Choroid plexus epithelial cell (primary cell): Measurements from ENCODE around the gene PMF1.

Experiments used
- DNase-seq: peaks from one replicate; pipeline ENCODE4 v3.0.0-alpha.2; 2010; ENCODE audit warnings: low read depth
- H3K4me3 ChIP-seq: 2 replicates; pipeline ENCODE4 v1.5.1; 2011; ENCODE audit warnings: low read depth, mild to moderate bottlenecking, control low read depth, low read length, moderate library complexity
- TF ChIP-seq, protein P1 (sequence below): conservative IDR thresholded peaks from 2 replicates; pipeline ENCODE4 v1.5.1; 2011; ENCODE audit warnings: low read depth, mild to moderate bottlenecking, control low read depth, inconsistent platforms, low read length, moderate library complexity

PMF1 gene

GRCh38 chr1:156193208-156193487, 19.7 kb upstream of the PMF1 start:
- DNase-seq, result no peak
- TF ChIP-seq, protein P1, sequence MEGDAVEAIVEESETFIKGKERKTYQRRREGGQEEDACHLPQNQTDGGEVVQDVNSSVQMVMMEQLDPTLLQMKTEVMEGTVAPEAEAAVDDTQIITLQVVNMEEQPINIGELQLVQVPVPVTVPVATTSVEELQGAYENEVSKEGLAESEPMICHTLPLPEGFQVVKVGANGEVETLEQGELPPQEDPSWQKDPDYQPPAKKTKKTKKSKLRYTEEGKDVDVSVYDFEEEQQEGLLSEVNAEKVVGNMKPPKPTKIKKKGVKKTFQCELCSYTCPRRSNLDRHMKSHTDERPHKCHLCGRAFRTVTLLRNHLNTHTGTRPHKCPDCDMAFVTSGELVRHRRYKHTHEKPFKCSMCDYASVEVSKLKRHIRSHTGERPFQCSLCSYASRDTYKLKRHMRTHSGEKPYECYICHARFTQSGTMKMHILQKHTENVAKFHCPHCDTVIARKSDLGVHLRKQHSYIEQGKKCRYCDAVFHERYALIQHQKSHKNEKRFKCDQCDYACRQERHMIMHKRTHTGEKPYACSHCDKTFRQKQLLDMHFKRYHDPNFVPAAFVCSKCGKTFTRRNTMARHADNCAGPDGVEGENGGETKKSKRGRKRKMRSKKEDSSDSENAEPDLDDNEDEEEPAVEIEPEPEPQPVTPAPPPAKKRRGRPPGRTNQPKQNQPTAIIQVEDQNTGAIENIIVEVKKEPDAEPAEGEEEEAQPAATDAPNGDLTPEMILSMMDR, result no peak
- H3K4me3 ChIP-seq, result peak overlapping the region; percentile 70

DNA sequence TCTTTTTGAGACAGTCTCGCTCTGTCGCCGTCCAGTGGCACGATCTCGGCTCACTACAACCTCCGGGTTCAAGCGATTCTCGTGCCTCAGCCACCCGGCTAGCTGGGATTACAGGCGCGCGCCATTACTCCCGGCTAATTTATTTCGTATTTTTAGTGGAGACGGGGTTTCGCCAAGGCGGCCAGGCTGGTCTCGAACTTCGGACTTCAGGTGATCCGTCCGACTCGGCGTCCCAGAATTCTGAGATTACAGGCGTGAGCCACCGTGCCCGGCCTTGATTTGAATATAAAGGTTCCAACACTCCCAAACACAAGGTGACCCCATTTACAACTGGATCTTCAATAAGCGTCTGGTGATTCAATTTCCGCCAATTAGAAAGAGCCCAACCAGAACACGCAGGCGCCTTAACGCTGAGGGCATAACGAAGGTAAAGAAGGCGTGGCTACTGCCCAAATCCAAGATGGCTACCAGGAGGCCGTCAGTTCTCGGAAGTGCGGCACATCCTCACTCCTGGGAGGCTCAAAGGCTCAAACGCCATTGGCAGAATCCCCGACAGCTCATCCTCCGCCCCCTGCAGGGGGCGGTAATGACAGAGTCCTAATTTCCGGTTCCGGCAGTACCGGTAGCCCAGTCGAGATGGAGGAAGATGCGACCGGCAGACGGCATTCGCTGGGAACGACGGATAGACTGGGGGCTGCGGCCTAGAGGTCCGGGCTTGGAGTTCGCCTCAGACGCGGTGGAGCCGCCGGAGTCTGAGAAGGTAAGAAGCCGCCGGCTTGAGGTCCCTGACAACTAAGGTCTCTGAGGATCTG, 19.1 kb upstream of the PMF1 start, which contains the start of gene SLC25A44:
TSS of gene SLC25A44 (plus strand) at position 617 of the 812 bp plus-strand sequence. CDS start 5,744 bp downstream, outside the sequence.
- H3K4me3 ChIP-seq, result peak within 1 kb of the TSS; percentile 96
- TF ChIP-seq, protein P1, result peak; percentile 66
- DNase-seq, result peak; percentile 100

GRCh38 chr1:156194300-156194652, 18.5 kb upstream of the PMF1 start:
- TF ChIP-seq, protein P1, result no peak
- peak overlapping the region; percentile 96 for H3K4me3 ChIP-seq
- peak; percentile 28 for DNase-seq

DNA sequence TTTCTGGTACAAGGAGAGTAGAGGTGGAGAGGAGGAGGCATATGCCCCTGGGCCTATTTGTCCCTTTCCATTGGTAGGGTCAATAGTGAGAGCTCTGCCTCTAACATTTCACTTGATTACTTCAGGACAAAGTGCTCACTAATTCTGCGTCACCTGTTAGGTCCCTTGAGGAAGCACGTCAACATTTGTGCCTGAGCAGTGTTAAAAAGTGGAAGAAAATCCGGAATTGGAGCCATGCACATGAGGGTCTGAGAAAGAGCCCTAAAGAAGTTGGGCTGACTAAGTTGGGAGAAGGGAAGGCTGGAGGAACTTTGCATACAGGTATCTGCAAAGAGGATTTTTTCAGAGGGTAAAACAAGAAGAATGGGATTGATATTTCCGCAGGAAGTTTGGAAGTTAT, 17.0 kb upstream of the PMF1 start:
- DNase-seq, result no peak
- TF ChIP-seq, protein P1, result no peak
- no peak overlapping the region for H3K4me3 ChIP-seq

DNA sequence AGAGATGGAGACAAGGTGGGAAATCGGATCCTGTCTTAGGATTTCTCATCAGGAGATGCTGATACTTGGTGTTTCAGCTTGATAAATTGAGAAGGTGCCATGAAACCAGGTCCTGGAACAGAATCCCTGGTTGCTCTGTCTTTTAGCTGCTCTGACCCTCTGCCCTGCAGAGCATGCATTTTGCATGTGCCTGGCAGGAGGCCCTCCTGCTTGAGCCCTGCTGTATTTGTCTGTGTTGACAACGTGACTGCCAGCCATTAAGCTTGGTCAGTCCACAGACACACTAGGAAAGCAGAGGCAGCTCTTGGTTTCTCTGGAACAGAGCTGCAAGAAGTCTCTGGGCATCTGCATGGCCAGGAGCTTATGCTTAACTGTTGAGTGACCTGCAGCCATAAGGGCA, 16.4 kb upstream of the PMF1 start:
- no peak overlapping the region for H3K4me3 ChIP-seq
- DNase-seq, result no peak
- TF ChIP-seq, protein P1, result no peak

GRCh38 chr1:156198831-156199349, 13.9 kb upstream of the PMF1 start:
- TF ChIP-seq, protein P1, result no peak
- no peak for DNase-seq
- no peak overlapping the region for H3K4me3 ChIP-seq

GRCh38 chr1:156200044-156200443, 12.8 kb upstream of the PMF1 start:
- H3K4me3 ChIP-seq, result no peak overlapping the region
- TF ChIP-seq, protein P1, result no peak
- DNase-seq, result no peak
